Germinal center (tissue), 1 donor: ENCODE data around the gene SLC6A9.

Experiments used
- DNase-seq: peaks from one replicate; pipeline ENCODE4 v3.0.0; 2012; ENCODE audit warnings: mixed read lengths, low spot score

The SLC6A9 gene

GRCh38 chr1:44031252-44032169 is at the start of gene SLC6A9:
TSS of gene SLC6A9 (minus strand) at chr1:44031462. CDS start at chr1:44024277, 7,185 bp downstream.
- DNase-seq = peak; percentile 36

GRCh38 chr1:44079566-44079965 is 48.3 kb upstream of the SLC6A9 start:
- no peak for DNase-seq

- DNase-seq = no peak
Measured at GRCh38 chr1:44078104-44078503, 46.8 kb upstream of the SLC6A9 start.

- no peak for DNase-seq
Measured at GRCh38 chr1:44077421-44077820, 46.2 kb upstream of the SLC6A9 start.

- no peak for DNase-seq
Measured at GRCh38 chr1:44076066-44076465, 44.8 kb upstream of the SLC6A9 start.

GRCh38 chr1:44074415-44074814 is 43.2 kb upstream of the SLC6A9 start:
- no peak for DNase-seq

- DNase-seq = peak; percentile 75
Measured at GRCh38 chr1:44073528-44073927, 42.3 kb upstream of the SLC6A9 start.

GRCh38 chr1:44072821-44073220 is 41.6 kb upstream of the SLC6A9 start:
- no peak for DNase-seq

- no peak for DNase-seq
Measured at GRCh38 chr1:44072204-44072603, 40.9 kb upstream of the SLC6A9 start.

GRCh38 chr1:44071461-44071860 is 40.2 kb upstream of the SLC6A9 start:
- no peak for DNase-seq

GRCh38 chr1:44068442-44068921 is 37.2 kb upstream of the SLC6A9 start:
- DNase-seq = peak; percentile 63

- DNase-seq = peak; percentile 31
Measured at GRCh38 chr1:44067266-44068250, 36.3 kb upstream of the SLC6A9 start.

- no peak for DNase-seq
Measured at GRCh38 chr1:44062656-44063179, 31.5 kb upstream of the SLC6A9 start.

GRCh38 chr1:44061857-44062256 is 30.6 kb upstream of the SLC6A9 start:
- no peak for DNase-seq

- DNase-seq = no peak
Measured at GRCh38 chr1:44060830-44061267, 29.6 kb upstream of the SLC6A9 start.

GRCh38 chr1:44059664-44060355 is 28.5 kb upstream of the SLC6A9 start:
- no peak for DNase-seq

GRCh38 chr1:44059212-44059611 is 27.9 kb upstream of the SLC6A9 start:
- DNase-seq = no peak

GRCh38 chr1:44057293-44057692 is 26.0 kb upstream of the SLC6A9 start:
- DNase-seq = no peak

- no peak for DNase-seq
Measured at GRCh38 chr1:44053394-44053793, 22.1 kb upstream of the SLC6A9 start.

GRCh38 chr1:44050261-44050660 is 19.0 kb upstream of the SLC6A9 start:
- DNase-seq = no peak

- no peak for DNase-seq
Measured at GRCh38 chr1:44049839-44050238, 18.6 kb upstream of the SLC6A9 start.
